Measurements from ENCODE around the gene HOXD3.

HOXD3 gene

GRCh38 chr2:176128172-176128981, 28.7 kb upstream of the HOXD3 start:
- no peaks in the 10 kb centered on the region for H3K9me3 Mint-ChIP-seq

GRCh38 chr2:176128982-176129796, 27.9 kb upstream of the HOXD3 start, which contains the start of gene HOXD8:
Gene HOXD8 (plus strand): TSS chr2:176129705. CDS start chr2:176130367, 662 bp downstream.
- peaks cover 96% of the 10 kb centered on the region for H3K27me3 Mint-ChIP-seq
- DNase-seq (peak in 1 of 2 donors; percentile 35), ATAC-seq (peak; percentile 43)

More at GRCh38 chr2:176128172-176128981, 28.7 kb upstream of the HOXD3 start:
- Mint-ChIP-seq H3K27ac (peak overlapping the region; percentile 61 to 67), H3K4me1 (peaks cover 51% of the 10 kb centered on the region), H3K4me3 (peak overlapping the region; percentile 41 to 58), H3K27me3 (peaks cover 96% of the 10 kb centered on the region)
- DNase-seq (peak in 1 of 2 donors; percentile 9), ATAC-seq (no peak)

DNA sequence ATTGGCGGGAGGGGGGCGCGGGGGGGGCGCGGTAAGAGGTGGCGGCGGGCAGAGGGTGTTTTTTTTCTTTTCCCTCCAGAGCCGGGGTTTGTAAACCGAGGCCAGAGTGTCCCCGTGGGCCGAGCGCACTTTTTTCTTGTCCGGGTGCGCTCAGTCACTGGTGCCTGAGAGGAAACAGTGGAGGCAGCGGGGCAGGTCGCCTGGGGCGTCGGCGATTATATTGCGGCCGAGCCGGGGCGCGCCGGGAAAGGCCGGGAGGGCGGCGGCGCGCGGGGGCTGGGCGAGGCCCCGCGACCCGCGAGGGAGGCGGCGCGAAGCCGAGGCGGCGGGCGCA, 27.3 kb upstream of the HOXD3 start:
- Mint-ChIP-seq H3K9me3 (no peaks in the 10 kb centered on the region), H3K4me1 (peaks cover 40% of the 10 kb centered on the region), H3K4me3 (peak overlapping the region; percentile 41 to 63), H3K27me3 (peaks cover 96% of the 10 kb centered on the region), H3K27ac (no peak overlapping the region)
- peak; percentile 21 for ATAC-seq
- DNase-seq, result peak in 1 of 2 donors; percentile 11

More at GRCh38 chr2:176128982-176129796, 27.9 kb upstream of the HOXD3 start, which contains the start of gene HOXD8:
- no peaks in the 10 kb centered on the region for H3K9me3 Mint-ChIP-seq
- H3K4me3 Mint-ChIP-seq, result peak within 1 kb of the TSS; percentile 63 to 70
- H3K4me1 Mint-ChIP-seq, result peaks cover 43% of the 10 kb centered on the region
- peak within 1 kb of the TSS; percentile 61 to 67 for H3K27ac Mint-ChIP-seq

DNA sequence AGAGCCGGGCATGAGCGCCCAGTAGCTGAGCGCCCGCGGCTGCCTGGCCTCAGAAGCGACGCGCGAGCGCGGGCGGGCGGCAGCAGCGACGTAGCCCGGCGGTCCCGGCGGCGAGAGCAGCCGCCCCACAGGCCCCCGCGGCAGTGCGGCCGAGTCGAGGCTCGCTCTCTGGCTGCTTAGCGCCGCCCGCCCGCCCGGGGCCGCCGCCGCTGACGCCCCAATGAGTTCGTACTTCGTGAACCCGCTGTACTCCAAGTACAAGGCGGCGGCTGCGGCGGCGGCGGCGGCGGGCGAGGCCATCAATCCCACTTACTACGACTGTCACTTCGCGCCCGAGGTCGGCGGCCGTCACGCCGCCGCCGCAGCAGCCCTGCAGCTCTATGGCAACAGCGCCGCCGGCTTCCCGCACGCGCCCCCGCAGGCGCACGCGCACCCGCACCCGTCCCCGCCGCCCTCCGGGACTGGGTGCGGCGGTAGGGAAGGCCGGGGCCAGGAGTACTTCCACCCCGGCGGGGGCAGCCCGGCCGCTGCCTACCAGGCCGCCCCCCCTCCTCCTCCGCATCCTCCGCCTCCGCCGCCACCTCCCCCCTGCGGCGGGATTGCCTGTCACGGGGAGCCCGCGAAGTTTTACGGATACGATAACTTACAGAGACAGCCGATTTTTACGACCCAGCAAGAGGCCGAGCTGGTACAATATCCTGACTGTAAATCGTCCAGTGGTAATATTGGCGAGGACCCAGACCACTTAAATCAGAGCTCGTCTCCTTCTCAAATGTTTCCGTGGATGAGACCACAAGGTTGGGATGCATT, 26.8 kb upstream of the HOXD3 start:
- Mint-ChIP-seq H3K9me3 (no peaks in the 10 kb centered on the region), H3K4me3 (peak overlapping the region; percentile 45 to 70), H3K4me1 (peaks cover 43% of the 10 kb centered on the region), H3K27me3 (peaks cover 96% of the 10 kb centered on the region), H3K27ac (peak overlapping the region in 1 of 2 donors; percentile 74)
- ATAC-seq (peak; percentile 55), DNase-seq (no peak)

DNA sequence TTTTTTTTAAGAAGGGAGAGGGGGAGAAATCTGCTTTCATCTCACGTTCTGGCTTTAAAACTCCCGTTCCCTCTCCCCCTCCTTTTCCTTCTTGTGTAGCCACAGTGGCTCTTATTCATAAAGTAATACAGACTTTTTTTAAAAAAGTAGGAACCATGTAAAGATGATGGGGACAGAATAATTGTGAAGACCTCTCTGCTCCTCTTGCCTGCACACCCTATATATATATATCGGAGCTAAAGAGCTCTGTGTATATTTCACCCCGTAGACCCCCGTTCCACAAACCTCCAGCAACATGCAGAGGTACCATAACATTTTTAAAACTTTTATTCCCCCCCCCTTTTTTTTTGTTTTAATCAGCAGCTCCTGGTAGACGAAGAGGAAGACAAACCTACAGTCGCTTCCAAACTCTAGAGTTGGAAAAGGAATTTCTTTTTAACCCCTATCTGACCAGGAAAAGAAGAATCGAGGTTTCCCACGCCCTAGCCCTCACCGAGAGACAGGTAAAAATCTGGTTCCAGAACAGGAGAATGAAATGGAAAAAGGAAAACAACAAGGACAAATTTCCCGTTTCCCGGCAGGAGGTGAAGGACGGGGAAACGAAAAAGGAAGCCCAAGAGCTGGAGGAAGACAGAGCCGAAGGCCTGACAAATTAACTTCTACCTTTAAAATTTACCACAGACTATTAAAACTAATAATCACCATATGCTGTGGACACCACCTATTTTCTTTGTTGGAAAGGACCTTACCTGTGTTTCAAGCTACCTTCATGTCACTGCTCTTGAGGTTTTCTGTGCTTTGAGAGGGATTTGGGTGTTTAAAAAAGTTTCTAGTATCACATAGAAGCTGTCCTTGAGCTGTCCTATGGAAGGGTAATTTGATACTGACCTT, 25.9 kb upstream of the HOXD3 start:
- H3K4me3 Mint-ChIP-seq, result peak overlapping the region; percentile 45 to 57
- DNase-seq, result no peak
- peaks cover 96% of the 10 kb centered on the region for H3K27me3 Mint-ChIP-seq
- peaks cover 52% of the 10 kb centered on the region for H3K4me1 Mint-ChIP-seq
- H3K27ac Mint-ChIP-seq, result peak overlapping the region in 1 of 2 donors; percentile 54
- no peaks in the 10 kb centered on the region for H3K9me3 Mint-ChIP-seq
- no peak for ATAC-seq

- H3K27me3 Mint-ChIP-seq, result peaks cover 96% of the 10 kb centered on the region
- ATAC-seq (no peak), DNase-seq (no peak)
- H3K4me1 Mint-ChIP-seq, result peaks cover 52% of the 10 kb centered on the region
- no peaks in the 10 kb centered on the region for H3K9me3 Mint-ChIP-seq
- H3K4me3 Mint-ChIP-seq, result peak overlapping the region; percentile 72 to 73
- H3K27ac Mint-ChIP-seq, result peak overlapping the region in 1 of 2 donors; percentile 6
Measured at GRCh38 chr2:176131848-176132158, 25.3 kb upstream of the HOXD3 start.

DNA sequence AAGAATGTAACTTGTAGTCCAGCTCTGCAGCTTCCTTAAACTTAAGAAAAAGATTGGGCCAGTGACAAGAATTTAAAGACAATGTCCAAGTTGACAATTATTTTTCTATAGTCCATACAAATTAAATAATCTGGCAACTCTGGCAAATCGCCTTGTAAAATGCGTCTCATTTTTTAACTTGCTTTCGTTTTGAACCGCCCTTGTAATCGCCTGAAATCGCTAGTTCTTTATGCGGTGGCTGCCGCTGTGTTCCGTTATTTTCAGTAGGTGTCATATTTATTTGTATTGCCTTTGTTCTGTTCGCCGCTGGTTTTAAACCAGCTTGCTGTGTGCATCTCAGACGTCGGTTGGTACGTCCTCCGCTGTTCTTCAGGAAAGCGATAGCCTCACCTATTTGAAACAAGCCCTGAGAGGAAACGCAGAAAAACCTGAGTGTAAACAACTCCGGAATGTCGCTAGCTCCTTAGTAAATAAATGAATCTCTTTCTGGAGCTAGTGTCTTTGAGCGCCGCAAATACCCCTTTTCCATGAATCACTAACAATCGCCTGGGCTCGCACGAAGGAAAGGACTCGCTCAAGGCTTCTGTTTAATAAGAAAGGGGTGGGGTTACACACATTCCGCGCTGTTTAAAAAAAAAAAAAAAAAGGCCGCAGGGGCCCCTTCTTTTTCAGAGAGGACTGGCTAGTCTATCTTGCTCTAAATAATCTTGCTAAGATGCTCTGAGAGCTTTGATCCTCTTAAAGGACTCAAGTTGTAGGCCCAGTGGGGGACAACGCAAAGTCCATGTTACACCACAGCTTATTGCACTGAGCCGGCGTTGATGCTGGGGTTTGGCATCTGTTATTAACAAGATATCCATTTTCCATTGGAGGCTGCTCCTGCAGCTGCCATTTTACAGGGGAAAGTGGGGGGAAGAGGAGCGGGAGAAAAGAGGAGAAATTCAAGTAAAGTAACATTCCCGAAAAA, 24.6 kb upstream of the HOXD3 start:
- Mint-ChIP-seq H3K4me1 (peaks cover 50% of the 10 kb centered on the region), H3K27me3 (peaks cover 96% of the 10 kb centered on the region), H3K27ac (peak overlapping the region in 1 of 2 donors; percentile 63), H3K9me3 (no peaks in the 10 kb centered on the region), H3K4me3 (peak overlapping the region; percentile 72 to 73)
- no peak for DNase-seq
- no peak for ATAC-seq

DNA sequence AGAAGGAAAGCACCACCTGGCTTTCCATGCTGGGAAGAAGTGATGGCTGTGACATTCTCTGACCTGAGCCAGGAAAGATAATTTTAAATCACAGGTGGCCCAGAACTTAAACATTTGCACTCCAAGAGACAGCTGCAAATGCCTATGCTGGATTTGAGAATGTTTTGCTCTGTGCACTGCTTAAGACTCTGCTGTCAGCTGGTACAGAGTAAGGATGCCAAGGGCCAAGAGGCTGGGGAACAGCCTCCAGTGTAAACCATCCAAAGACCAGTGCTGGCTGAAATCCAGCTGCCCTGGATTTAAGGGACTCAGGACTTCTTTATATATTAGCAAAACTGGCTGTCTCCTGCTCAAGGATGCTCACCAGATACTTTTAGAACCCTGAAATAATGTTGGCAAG, 23.7 kb upstream of the HOXD3 start:
- H3K9me3 Mint-ChIP-seq, result peaks cover 0 to 3% of the 10 kb centered on the region in 2 donors
- H3K27me3 Mint-ChIP-seq, result peaks cover 96% of the 10 kb centered on the region
- DNase-seq (no peak), ATAC-seq (no peak)
- no peak overlapping the region for H3K27ac Mint-ChIP-seq
- H3K4me1 Mint-ChIP-seq, result peaks cover 43% of the 10 kb centered on the region
- H3K4me3 Mint-ChIP-seq, result no peak overlapping the region

DNA sequence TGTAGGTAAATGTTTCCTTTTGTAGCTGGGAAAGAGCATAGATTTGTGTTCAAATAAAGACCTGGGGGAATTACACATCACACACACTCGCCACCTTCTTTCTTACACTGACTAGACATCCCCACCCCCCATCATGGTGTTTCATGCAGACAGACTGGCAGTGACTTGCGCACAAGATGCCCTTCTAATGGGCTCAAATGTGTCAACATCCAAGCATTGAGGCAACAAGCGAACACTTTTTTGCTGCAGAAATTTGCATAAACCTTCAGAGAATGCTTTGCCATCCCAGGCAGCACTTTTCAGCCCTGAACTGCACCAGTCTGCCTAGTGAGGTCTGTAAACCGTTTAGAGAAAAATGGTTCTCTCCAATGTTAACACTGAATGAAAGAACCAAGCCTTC, 23.1 kb upstream of the HOXD3 start:
- no peak overlapping the region for H3K27ac Mint-ChIP-seq
- H3K4me3 Mint-ChIP-seq, result no peak overlapping the region
- no peak for ATAC-seq
- peaks cover 96% of the 10 kb centered on the region for H3K27me3 Mint-ChIP-seq
- peaks cover 0 to 6% of the 10 kb centered on the region in 2 donors for H3K9me3 Mint-ChIP-seq
- DNase-seq, result no peak
- peaks cover 43% of the 10 kb centered on the region for H3K4me1 Mint-ChIP-seq

DNA sequence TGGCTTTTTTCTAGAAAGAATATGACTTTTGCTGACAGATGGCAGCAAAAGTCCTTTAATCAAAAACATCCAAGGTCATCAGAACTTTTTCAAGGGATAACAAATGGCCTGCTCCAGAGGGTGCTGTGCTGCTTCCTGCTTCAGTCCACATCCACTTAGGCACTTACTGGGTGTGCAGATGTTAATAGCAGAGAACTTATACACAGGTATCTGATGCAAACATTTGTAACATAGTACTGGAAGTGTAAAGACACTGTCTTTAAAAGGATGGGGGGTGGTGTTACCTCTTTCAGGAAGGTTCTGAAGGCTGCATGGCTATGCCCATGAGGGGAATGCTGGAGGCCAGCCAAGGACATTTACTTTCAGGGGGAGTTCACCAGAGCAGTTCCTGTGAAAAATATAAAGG, 22.1 kb upstream of the HOXD3 start:
- peaks cover 0 to 6% of the 10 kb centered on the region in 2 donors for H3K9me3 Mint-ChIP-seq
- H3K4me1 Mint-ChIP-seq, result peaks cover 49% of the 10 kb centered on the region
- DNase-seq (no peak), ATAC-seq (no peak)
- H3K27me3 Mint-ChIP-seq, result peaks cover 97% of the 10 kb centered on the region
- H3K4me3 Mint-ChIP-seq, result no peak overlapping the region
- no peak overlapping the region for H3K27ac Mint-ChIP-seq

- Mint-ChIP-seq H3K27ac (no peak overlapping the region), H3K4me1 (peaks cover 42% of the 10 kb centered on the region), H3K27me3 (peaks cover 99% of the 10 kb centered on the region), H3K9me3 (peaks cover 0 to 6% of the 10 kb centered on the region in 2 donors), H3K4me3 (peak overlapping the region; percentile 44 to 56)
- no peak for ATAC-seq
- no peak for DNase-seq
Measured at GRCh38 chr2:176136374-176137251, 20.5 kb upstream of the HOXD3 start.

- Mint-ChIP-seq H3K4me3 (peak overlapping the region; percentile 31 to 44), H3K9me3 (peaks cover 0 to 6% of the 10 kb centered on the region in 2 donors), H3K27me3 (peaks cover 100% of the 10 kb centered on the region), H3K27ac (no peak overlapping the region), H3K4me1 (peaks cover 39% of the 10 kb centered on the region)
- no peak for DNase-seq
- ATAC-seq, result no peak
Measured at GRCh38 chr2:176137252-176137580, 19.9 kb upstream of the HOXD3 start.

DNA sequence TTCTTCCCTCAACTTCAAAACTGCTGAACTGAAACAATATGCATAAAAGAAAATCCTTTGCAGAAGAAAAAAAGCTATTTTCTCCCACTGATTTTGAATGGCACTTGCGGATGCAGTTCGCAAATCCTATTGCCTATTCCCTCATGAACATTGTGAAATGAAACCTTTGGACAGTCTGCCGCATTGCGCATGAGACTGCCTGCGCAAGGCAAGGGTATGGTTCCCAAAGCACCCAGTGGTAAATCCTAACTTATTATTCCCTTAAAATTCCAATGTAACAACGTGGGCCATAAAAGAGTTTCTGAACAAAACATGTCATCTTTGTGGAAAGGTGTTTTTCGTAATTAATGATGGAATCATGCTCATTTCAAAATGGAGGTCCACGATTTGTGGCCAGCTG, 19.2 kb upstream of the HOXD3 start:
- Mint-ChIP-seq H3K4me3 (no peak overlapping the region), H3K4me1 (peaks cover 33% of the 10 kb centered on the region), H3K27ac (no peak overlapping the region), H3K27me3 (peaks cover 100% of the 10 kb centered on the region), H3K9me3 (peaks cover 0 to 6% of the 10 kb centered on the region in 2 donors)
- no peak for ATAC-seq
- no peak for DNase-seq

Data from stimulated activated naive CD8-positive, alpha-beta T cell treated with anti-CD3 and anti-CD28 coated beads, Interleukin-15, amount 100 ng/mL, for 72 hours (primary cell).